KMS-11 (cell line): ENCODE results near the gene PAQR9.

Source experiments
- H2AFZ ChIP-seq: fragments of 200-600 bp; sonication (generic); 2 replicates; pipeline ENCODE4 v1.6.1; 2016; ENCODE audit warnings: antibody characterized with exemption, mixed run types, low read depth
- H3K27ac ChIP-seq: fragments of 200-600 bp; sonication (generic); 2 replicates; pipeline ENCODE4 v1.6.1; 2016; ENCODE audit warnings: mild to moderate bottlenecking, mixed run types
- H3K27me3 ChIP-seq: fragments of 200-600 bp; sonication (generic); 2 replicates; pipeline ENCODE4 v1.6.1; 2017; ENCODE audit warnings: mild to moderate bottlenecking, low read depth, mixed run types, moderate library complexity; ENCODE audit not compliant: insufficient read depth
- H3K36me3 ChIP-seq: fragments of 200-600 bp; sonication (generic); 2 replicates; pipeline ENCODE4 v1.6.1; 2017; ENCODE audit warnings: mild to moderate bottlenecking, mixed run types; ENCODE audit not compliant: insufficient read depth
- H3K4me1 ChIP-seq: fragments of 200-600 bp; sonication (generic); 2 replicates; pipeline ENCODE4 v1.6.1; 2016; ENCODE audit warnings: mild to moderate bottlenecking, low read depth, mixed run types; ENCODE audit not compliant: poor library complexity, severe bottlenecking
- H3K4me2 ChIP-seq: fragments of 200-600 bp; sonication (generic); 2 replicates; pipeline ENCODE4 v1.7.0; 2016; ENCODE audit warnings: mild to moderate bottlenecking, mixed run types
- H3K4me3 ChIP-seq: fragments of 200-600 bp; sonication (generic); IDR thresholded peaks from 2 replicates; pipeline ENCODE4 v1.6.1; 2017; ENCODE audit warnings: low read depth, low read length, mixed read lengths; ENCODE audit not compliant: insufficient read depth
- H3K79me2 ChIP-seq: fragments of 200-600 bp; sonication (generic); 2 replicates; pipeline ENCODE4 v1.6.1; 2016; ENCODE audit warnings: low read depth, mixed run types; ENCODE audit not compliant: insufficient read depth
- H3K9ac ChIP-seq: fragments of 200-600 bp; sonication (generic); 2 replicates; pipeline ENCODE4 v1.6.1; 2016; ENCODE audit warnings: mild to moderate bottlenecking, mixed run types
- H4K20me1 ChIP-seq: fragments of 200-600 bp; sonication (generic); 2 replicates; pipeline ENCODE4 v1.6.1; 2016; ENCODE audit warnings: mild to moderate bottlenecking, mixed run types; ENCODE audit not compliant: insufficient read depth
- TF ChIP-seq, protein P1 (sequence below): fragments of 200-600 bp; sonication (generic); conservative IDR thresholded peaks from 2 replicates; pipeline ENCODE4 v1.6.1; 2017; ENCODE audit warnings: low read depth, mild to moderate bottlenecking, antibody characterized with exemption, low read length, moderate library complexity, mixed read lengths

Gene PAQR9

GRCh38 chr3:142950972-142951371 lies 12.5 kb downstream of the PAQR9 start:
- Histone ChIP-seq H3K4me2 (no peak overlapping the region), H3K27ac (no peak overlapping the region), H2AFZ (no peak overlapping the region), H3K4me3 (no peak overlapping the region), H3K27me3 (no peaks in the 10 kb centered on the region), H4K20me1 (no peaks in the 10 kb centered on the region), H3K79me2 (no peaks in the 10 kb centered on the region), H3K4me1 (no peaks in the 10 kb centered on the region), H3K36me3 (no peaks in the 10 kb centered on the region), H3K9ac (no peak overlapping the region)
- TF ChIP-seq, protein P1, sequence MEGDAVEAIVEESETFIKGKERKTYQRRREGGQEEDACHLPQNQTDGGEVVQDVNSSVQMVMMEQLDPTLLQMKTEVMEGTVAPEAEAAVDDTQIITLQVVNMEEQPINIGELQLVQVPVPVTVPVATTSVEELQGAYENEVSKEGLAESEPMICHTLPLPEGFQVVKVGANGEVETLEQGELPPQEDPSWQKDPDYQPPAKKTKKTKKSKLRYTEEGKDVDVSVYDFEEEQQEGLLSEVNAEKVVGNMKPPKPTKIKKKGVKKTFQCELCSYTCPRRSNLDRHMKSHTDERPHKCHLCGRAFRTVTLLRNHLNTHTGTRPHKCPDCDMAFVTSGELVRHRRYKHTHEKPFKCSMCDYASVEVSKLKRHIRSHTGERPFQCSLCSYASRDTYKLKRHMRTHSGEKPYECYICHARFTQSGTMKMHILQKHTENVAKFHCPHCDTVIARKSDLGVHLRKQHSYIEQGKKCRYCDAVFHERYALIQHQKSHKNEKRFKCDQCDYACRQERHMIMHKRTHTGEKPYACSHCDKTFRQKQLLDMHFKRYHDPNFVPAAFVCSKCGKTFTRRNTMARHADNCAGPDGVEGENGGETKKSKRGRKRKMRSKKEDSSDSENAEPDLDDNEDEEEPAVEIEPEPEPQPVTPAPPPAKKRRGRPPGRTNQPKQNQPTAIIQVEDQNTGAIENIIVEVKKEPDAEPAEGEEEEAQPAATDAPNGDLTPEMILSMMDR, result no peak

- Histone ChIP-seq H3K27ac (no peak overlapping the region), H3K4me2 (no peak overlapping the region), H3K36me3 (no peaks in the 10 kb centered on the region), H3K9ac (no peak overlapping the region), H3K79me2 (no peaks in the 10 kb centered on the region), H3K27me3 (no peaks in the 10 kb centered on the region), H3K4me1 (peaks cover 4% of the 10 kb centered on the region), H2AFZ (no peak overlapping the region), H4K20me1 (no peaks in the 10 kb centered on the region), H3K4me3 (no peak overlapping the region)
- TF ChIP-seq, protein P1, result no peak
Observed at GRCh38 chr3:142947799-142948575, 15.5 kb downstream of the PAQR9 start.

GRCh38 chr3:142947352-142947751 lies 16.1 kb downstream of the PAQR9 start:
- TF ChIP-seq, protein P1, result no peak
- Histone ChIP-seq H3K4me3 (no peak overlapping the region), H3K4me2 (no peak overlapping the region), H3K9ac (no peak overlapping the region), H4K20me1 (no peaks in the 10 kb centered on the region), H3K4me1 (peaks cover 4% of the 10 kb centered on the region), H2AFZ (no peak overlapping the region), H3K79me2 (no peaks in the 10 kb centered on the region), H3K36me3 (no peaks in the 10 kb centered on the region), H3K27ac (no peak overlapping the region), H3K27me3 (no peaks in the 10 kb centered on the region)

GRCh38 chr3:142946861-142947260 lies 16.6 kb downstream of the PAQR9 start:
- H3K4me3 ChIP-seq, result no peak overlapping the region
- H3K4me1 ChIP-seq, result peaks cover 4% of the 10 kb centered on the region
- no peak overlapping the region for H3K9ac ChIP-seq
- H3K27me3 ChIP-seq, result no peaks in the 10 kb centered on the region
- H3K79me2 ChIP-seq, result no peaks in the 10 kb centered on the region
- no peak overlapping the region for H2AFZ ChIP-seq
- TF ChIP-seq, protein P1, result no peak
- H3K36me3 ChIP-seq, result no peaks in the 10 kb centered on the region
- no peaks in the 10 kb centered on the region for H4K20me1 ChIP-seq
- no peak overlapping the region for H3K4me2 ChIP-seq
- no peak overlapping the region for H3K27ac ChIP-seq
